H9 (cell line): ENCODE data around the gene CARD11. TPM values are rescaled to one million over a fixed set of nuclear protein-coding genes. Genes with fewer than 3 reads are reported as not detected.

Experiments
- DNase-seq: peaks from one replicate; pipeline ENCODE4 v3.0.0-alpha.2; 2017
- H2AFZ ChIP-seq: one replicate; pipeline ENCODE4 v1.6.1; 2013; ENCODE audit warnings: mild to moderate bottlenecking, low read length, control low read depth, moderate library complexity
- H2AK5ac ChIP-seq: 2 replicates; pipeline ENCODE4 v1.6.1; 2013; ENCODE audit warnings: low read length, control low read depth, mixed read lengths; ENCODE audit not compliant: insufficient read length
- H2BK120ac ChIP-seq: one replicate; pipeline ENCODE4 v1.6.1; 2013; ENCODE audit warnings: low read depth, mild to moderate bottlenecking, low read length, control low read depth, inconsistent platforms; ENCODE audit not compliant: poor library complexity, severe bottlenecking
- H2BK12ac ChIP-seq: 2 replicates; pipeline ENCODE4 v1.6.1; 2013; ENCODE audit warnings: low read length, control low read depth, mixed read lengths, low read depth; ENCODE audit not compliant: insufficient read length
- H2BK15ac ChIP-seq: 2 replicates; pipeline ENCODE4 v1.6.1; 2013; ENCODE audit warnings: low read depth, low read length, control low read depth
- H2BK20ac ChIP-seq: one replicate; pipeline ENCODE4 v1.6.1; 2013; ENCODE audit warnings: low read depth, mild to moderate bottlenecking, low read length, control low read depth, inconsistent platforms; ENCODE audit not compliant: poor library complexity, severe bottlenecking
- H2BK5ac ChIP-seq: 2 replicates; pipeline ENCODE4 v1.6.1; 2013; ENCODE audit warnings: low read length, control low read depth, mixed read lengths; ENCODE audit not compliant: insufficient read length
- H3K14ac ChIP-seq: 2 replicates; pipeline ENCODE4 v1.6.1; 2013; ENCODE audit warnings: low read length, control low read depth; ENCODE audit not compliant: insufficient read depth
- H3K18ac ChIP-seq: 2 replicates; pipeline ENCODE4 v1.6.1; 2013; ENCODE audit warnings: low read depth, mild to moderate bottlenecking, mixed read lengths, low read length, control low read depth; ENCODE audit not compliant: insufficient read length
- H3K23ac ChIP-seq: 2 replicates; pipeline ENCODE4 v1.6.1; 2013; ENCODE audit warnings: low read length, control low read depth, mixed read lengths, low read depth; ENCODE audit not compliant: insufficient read length
- H3K23me2 ChIP-seq: 2 replicates; pipeline ENCODE4 v1.6.1; 2013; ENCODE audit warnings: low read depth, mild to moderate bottlenecking, mixed read lengths, low read length, control low read depth; ENCODE audit not compliant: insufficient read length, poor library complexity, severe bottlenecking
- H3K27ac ChIP-seq: 2 replicates; pipeline ENCODE4 v1.5.1; 2013; ENCODE audit warnings: low read length, control low read depth, mixed read lengths, low read depth; ENCODE audit not compliant: insufficient read length
- H3K27me3 ChIP-seq: 2 replicates; pipeline ENCODE4 v1.6.1; 2013; ENCODE audit warnings: low read length, control low read depth, inconsistent platforms; ENCODE audit not compliant: insufficient read depth
- H3K4ac ChIP-seq: 2 replicates; pipeline ENCODE4 v1.6.1; 2013; ENCODE audit warnings: low read depth, mild to moderate bottlenecking, control low read depth, inconsistent platforms, low read length, moderate library complexity
- H3K4me1 ChIP-seq: 2 replicates; pipeline ENCODE4 v1.6.1; 2013; ENCODE audit warnings: low read length, control low read depth, inconsistent platforms; ENCODE audit not compliant: insufficient read depth
- H3K4me2 ChIP-seq: 2 replicates; pipeline ENCODE4 v1.6.1; 2013; ENCODE audit warnings: low read length, control low read depth, mixed read lengths; ENCODE audit not compliant: insufficient read length, insufficient read depth
- H3K56ac ChIP-seq: 2 replicates; pipeline ENCODE4 v1.6.1; 2013; ENCODE audit warnings: low read depth, mild to moderate bottlenecking, mixed read lengths, low read length, control low read depth; ENCODE audit not compliant: insufficient read length
- H3K79me1 ChIP-seq: 2 replicates; pipeline ENCODE4 v1.6.1; 2013; ENCODE audit warnings: low read depth, mild to moderate bottlenecking, moderate library complexity, low read length, control low read depth, inconsistent platforms; ENCODE audit not compliant: insufficient read depth, poor library complexity, severe bottlenecking
- H3K79me2 ChIP-seq: 2 replicates; pipeline ENCODE4 v1.6.1; 2013; ENCODE audit warnings: low read length, control low read depth, inconsistent platforms; ENCODE audit not compliant: insufficient read depth
- H3K9ac ChIP-seq: 2 replicates; pipeline ENCODE4 v1.6.1; 2013; ENCODE audit warnings: low read length, control low read depth, mixed read lengths; ENCODE audit not compliant: insufficient read length; ENCODE audit errors: extremely low read depth
- H3K9me3 ChIP-seq: one replicate; pipeline ENCODE4 v1.6.1; 2013; ENCODE audit warnings: low read depth, low read length, inconsistent platforms; ENCODE audit not compliant: control insufficient read depth
- H3T11ph ChIP-seq: one replicate; pipeline ENCODE4 v1.6.1; 2013; ENCODE audit warnings: mild to moderate bottlenecking, low read length, control low read depth, inconsistent platforms
- H4K20me1 ChIP-seq: one replicate; pipeline ENCODE4 v1.6.1; 2013; ENCODE audit not compliant: control insufficient read depth, insufficient read length, insufficient read depth
- H4K5ac ChIP-seq: 2 replicates; pipeline ENCODE4 v1.6.1; 2013; ENCODE audit warnings: low read depth, mild to moderate bottlenecking, mixed read lengths, low read length, control low read depth; ENCODE audit not compliant: insufficient read length
- H4K8ac ChIP-seq: replicated peaks from 2 replicates; pipeline ENCODE4 v1.6.1; 2013; ENCODE audit warnings: low read length, control low read depth, mixed read lengths, low read depth; ENCODE audit not compliant: insufficient read length
- H4K91ac ChIP-seq: 2 replicates; pipeline ENCODE4 v1.6.1; 2013; ENCODE audit warnings: low read depth, mild to moderate bottlenecking, moderate library complexity, mixed read lengths, low read length, control low read depth; ENCODE audit not compliant: insufficient read length
- H3K27ac Mint-ChIP-seq, 3 experiments: 2 replicates in 2 of 3; 3 replicates in 1 of 3; pipeline ENCODE4 v1.8.0; 2020 to 2021; ENCODE audit warnings: mixed read lengths in 3 of 3, mild to moderate bottlenecking in 1 of 3, moderate library complexity in 1 of 3
- H3K27me3 Mint-ChIP-seq: 2 replicates; pipeline ENCODE4 v1.8.0; 2021; ENCODE audit warnings: low read depth, mild to moderate bottlenecking, moderate library complexity, mixed read lengths
- H3K36me3 Mint-ChIP-seq, 3 experiments: 2 replicates in 2 of 3; 3 replicates in 1 of 3; pipeline ENCODE4 v1.8.0; 2020 to 2021; ENCODE audit warnings: low read depth in 3 of 3, mixed read lengths in 3 of 3; ENCODE audit not compliant: insufficient read depth in 1 of 3
- H3K4me1 Mint-ChIP-seq, 2 experiments: 2 replicates each; pipeline ENCODE4 v1.8.0; 2020; ENCODE audit warnings: mixed read lengths in 2 of 2
- H3K4me3 Mint-ChIP-seq, 2 experiments: 2 replicates in 1 of 2; 3 replicates in 1 of 2; pipeline ENCODE4 v1.8.0; 2020 to 2021; ENCODE audit warnings: mild to moderate bottlenecking in 2 of 2, mixed read lengths in 2 of 2, moderate library complexity in 1 of 2
- H3K9me3 Mint-ChIP-seq, 2 experiments: 2 replicates in 1 of 2; 3 replicates in 1 of 2; pipeline ENCODE4 v1.8.0; 2020; ENCODE audit warnings: mild to moderate bottlenecking in 2 of 2, mixed read lengths in 2 of 2, moderate library complexity in 1 of 2
- CTCF ChIP-seq: fragments of 200-600 bp; sonication (generic); conservative IDR thresholded peaks from 3 replicates; pipeline ENCODE4 v1.8.0; 2021; ENCODE audit warnings: antibody characterized with exemption, mild to moderate bottlenecking
- WGBS: extraction: QIAGEN DNeasy Blood & Tissue Kit; methylation state at CpG from one replicate; pipeline ENCODE4 v1.1.7; 2013; ENCODE audit warnings: missing lambda C conversion rate, low lambda C conversion rate, mixed read lengths; ENCODE audit not compliant: insufficient read length; ENCODE audit errors: extremely low coverage; 5-methylcytosine and 5-hydroxymethylcytosine counted together
- total RNA-seq: library from RNA; stranded (reverse); gene quantifications from 2 replicates; pipeline ENCODE4 v1.2.1, GENCODE V29; 2021

CARD11 gene
- total RNA-seq, 1 experiment from 2014 or later: 20.0 TPM

DNA sequence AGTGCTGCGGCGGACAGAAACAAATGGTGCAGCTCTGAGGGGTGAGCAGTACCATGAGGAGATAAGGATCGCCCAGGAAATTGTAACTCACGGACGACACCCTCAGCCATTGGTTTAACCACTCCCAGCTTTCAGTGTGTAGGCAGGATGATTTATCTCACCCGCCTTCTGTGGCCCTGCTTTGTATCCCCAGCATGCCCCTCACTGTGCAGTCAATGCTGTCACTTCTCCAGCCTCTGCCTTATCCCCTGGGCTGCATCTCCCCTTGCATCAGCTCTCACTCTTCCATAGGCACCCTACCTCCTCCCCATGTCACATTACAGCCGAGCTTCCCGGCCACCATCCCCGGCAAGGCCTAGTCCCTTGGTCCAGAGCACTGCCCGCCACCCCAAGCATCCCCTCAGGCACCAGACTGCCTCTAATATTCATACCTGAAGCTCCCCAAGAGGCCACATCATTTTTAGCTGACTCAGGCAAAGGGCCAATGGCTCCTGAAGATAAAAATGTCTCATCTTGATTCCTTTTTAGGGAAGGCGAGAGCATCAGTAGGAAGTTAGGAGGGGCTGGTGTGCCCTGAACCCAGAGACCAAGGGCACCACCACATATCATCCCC is 77.1 kb downstream of the CARD11 start:
- Histone ChIP-seq H2AK5ac (no peak overlapping the region), H3K4me1 (no peaks in the 10 kb centered on the region), H2BK15ac (no peak overlapping the region), H4K20me1 (no peaks in the 10 kb centered on the region), H2BK5ac (no peak overlapping the region), H3K9ac (no peak overlapping the region), H3K4ac (no peak overlapping the region), H3K23me2 (no peaks in the 10 kb centered on the region), H3K9me3 (no peaks in the 10 kb centered on the region), H2AFZ (no peak overlapping the region), H4K5ac (no peak overlapping the region), H3K79me2 (no peaks in the 10 kb centered on the region), H3K56ac (no peak overlapping the region), H3K79me1 (no peaks in the 10 kb centered on the region), H3K27me3 (no peaks in the 10 kb centered on the region), H4K8ac (no peak overlapping the region), H3T11ph (no peak overlapping the region), H2BK120ac (no peak overlapping the region), H3K23ac (no peak overlapping the region), H4K91ac (no peak overlapping the region), H3K4me2 (no peak overlapping the region), H2BK12ac (no peak overlapping the region), H3K27ac (no peak overlapping the region), H3K14ac (no peak overlapping the region), H2BK20ac (no peak overlapping the region), H3K18ac (no peak overlapping the region)
- Mint-ChIP-seq H3K4me3 (no peak overlapping the region), H3K36me3 (peaks cover 0 to 9% (median 1%) of the 10 kb centered on the region in 3 experiments; a peak in 2 of 7 replicates), H3K27ac (peak overlapping the region in 2 of 3 experiments; percentile 19 to 58; a peak in 2 of 7 replicates), H3K9me3 (peaks cover 2 to 10% of the 10 kb centered on the region in 2 experiments; a peak in 3 of 5 replicates), H3K4me1 (peaks cover 2% of the 10 kb centered on the region in 2 experiments; a peak in 1 of 4 replicates), H3K27me3 (no peaks in the 10 kb centered on the region; the same call in 1 of the 2 replicates)
- peak; percentile 15 for DNase-seq
- no CpG with 5 or more reads among the region's 11 CpGs for WGBS
- TF ChIP-seq CTCF: no peak
